Measurements from ENCODE around the gene RHBDL1. TPM values are rescaled to one million over a fixed set of nuclear protein-coding genes. Genes with fewer than 3 reads are reported as not detected.

RHBDL1 gene
- total RNA-seq, 1 donor from 2014 or later, result 0.88 TPM

GRCh38 chr16:645852-646678 is 29.4 kb upstream of the RHBDL1 start:
- no peak overlapping the region for H3K4me3 ChIP-seq (ENCODE audit: low read depth, low read length)
- no peak for DNase-seq (ENCODE audit: low read depth)
- no peaks in the 10 kb centered on the region for H3K36me3 ChIP-seq (ENCODE audit: control insufficient read depth, insufficient read depth, low read length)
- TF ChIP-seq CTCF (IDR thresholded peaks at IDR 0.05; ENCODE audit: insufficient read depth, low read length, poor library complexity, severe bottlenecking), result no peak
- H3K27me3 ChIP-seq (ENCODE audit: control insufficient read depth, insufficient read depth, low read length), result no peaks in the 10 kb centered on the region

GRCh38 chr16:646679-647172 is 28.7 kb upstream of the RHBDL1 start:
- DNase-seq (ENCODE audit: low read depth), result no peak
- no peak for TF ChIP-seq CTCF (IDR thresholded peaks at IDR 0.05; ENCODE audit: insufficient read depth, low read length, poor library complexity, severe bottlenecking)
- Histone ChIP-seq H3K4me3 (ENCODE audit: low read depth, low read length) (no peak overlapping the region), H3K36me3 (ENCODE audit: control insufficient read depth, insufficient read depth, low read length) (no peaks in the 10 kb centered on the region), H3K27me3 (ENCODE audit: control insufficient read depth, insufficient read depth, low read length) (no peaks in the 10 kb centered on the region)

GRCh38 chr16:647173-647902 is 28.1 kb upstream of the RHBDL1 start:
- no peaks in the 10 kb centered on the region for H3K27me3 ChIP-seq (ENCODE audit: control insufficient read depth, insufficient read depth, low read length)
- TF ChIP-seq CTCF (IDR thresholded peaks at IDR 0.05; ENCODE audit: insufficient read depth, low read length, poor library complexity, severe bottlenecking), result no peak
- H3K36me3 ChIP-seq (ENCODE audit: control insufficient read depth, insufficient read depth, low read length), result no peaks in the 10 kb centered on the region
- H3K4me3 ChIP-seq (ENCODE audit: low read depth, low read length), result no peak overlapping the region
- no peak for DNase-seq (ENCODE audit: low read depth)

- Histone ChIP-seq H3K4me3 (ENCODE audit: low read depth, low read length) (peak overlapping the region; percentile 53), H3K36me3 (ENCODE audit: control insufficient read depth, insufficient read depth, low read length) (no peaks in the 10 kb centered on the region), H3K27me3 (ENCODE audit: control insufficient read depth, insufficient read depth, low read length) (no peaks in the 10 kb centered on the region)
- peak; percentile 53 for TF ChIP-seq CTCF (IDR thresholded peaks at IDR 0.05; ENCODE audit: insufficient read depth, low read length, poor library complexity, severe bottlenecking)
- DNase-seq (ENCODE audit: low read depth), result no peak
These were observed 27.2 kb upstream of the RHBDL1 start for GRCh38 chr16:648071-648780.

- TF ChIP-seq CTCF (IDR thresholded peaks at IDR 0.05; ENCODE audit: insufficient read depth, low read length, poor library complexity, severe bottlenecking), result no peak
- no peaks in the 10 kb centered on the region for H3K36me3 ChIP-seq (ENCODE audit: control insufficient read depth, insufficient read depth, low read length)
- DNase-seq (ENCODE audit: low read depth), result peak; percentile 62
- H3K27me3 ChIP-seq (ENCODE audit: control insufficient read depth, insufficient read depth, low read length), result no peaks in the 10 kb centered on the region
- peak within 1 kb of the TSS; percentile 53 for H3K4me3 ChIP-seq (ENCODE audit: low read depth, low read length)
These were observed 26.5 kb upstream of the RHBDL1 start, which contains the start of gene WDR90 for GRCh38 chr16:648781-649589. WDR90 (plus strand) TSS chr16:649365; CDS start chr16:649417, 52 bp downstream.

All from kidney epithelial cell (primary cell).